ENCODE data around the gene TMEM119. TPM values are rescaled to one million over a fixed set of nuclear protein-coding genes. Genes with fewer than 3 reads are reported as not detected.
A peak's percentile ranks its signal among the peaks of the same experiment; 100 is the strongest.

TMEM119 gene
- not detected in 2 replicates for total RNA-seq (2022)
- percentile 12 among the genes with signal in this experiment for Bru-seq, nascent RNA
- percentile 22 among the genes with signal in this experiment for BruChase-seq, experiment 1, labeled RNA remaining after a 6-hour chase
- BruChase-seq, experiment 2, labeled RNA remaining after a 2-hour chase, result percentile 18 among the genes with signal in this experiment
- long read RNA-seq, result 0 reads

- Mint-ChIP-seq H3K9me3 (ENCODE audit: low read depth, unreplicated experiment) (no peaks in the 10 kb centered on the region), H3K27me3 (ENCODE audit: unreplicated experiment) (peaks cover 37% of the 10 kb centered on the region), H3K4me3 (ENCODE audit: low read depth, unreplicated experiment) (no peak within 1 kb of the TSS), H3K4me1 (ENCODE audit: low read depth, unreplicated experiment) (no peaks in the 10 kb centered on the region), H3K27ac (ENCODE audit: unreplicated experiment) (no peak within 1 kb of the TSS), H3K36me3 (ENCODE audit: insufficient read depth, unreplicated experiment) (no peaks in the 10 kb centered on the region)
- intact Hi-C loops (cut with micrococcal nuclease; ENCODE audit: unreplicated experiment), result no loop called here
- TF ChIP-seq CTCF (IDR thresholded peaks at IDR 0.05; ENCODE audit: unreplicated experiment), result no peak
- BruUV-seq (replicated peaks), result no TSS peak
- CTCF ChIA-PET, result interaction anchor here (0.7 kb wide), 1 partner anchor 198 kb away, joined by 3 read pairs; no protein-coding TSS in a partner anchor
- no peak for DNase-seq
Measured at GRCh38 chr12:108597559-108598471, at the start of gene TMEM119. TMEM119 (minus strand) TSS chr12:108598084; CDS start chr12:108592383, 5,701 bp downstream.

GRCh38 chr12:108646600-108647579 is 49.0 kb upstream of the TMEM119 start:
- intact Hi-C loops (cut with micrococcal nuclease; ENCODE audit: unreplicated experiment), result no loop called here
- DNase-seq, result no peak
- H3K36me3 Mint-ChIP-seq (ENCODE audit: insufficient read depth, unreplicated experiment), result peaks cover 71% of the 10 kb centered on the region
- BruUV-seq (replicated peaks), result no TSS peak
- CTCF ChIA-PET, result interaction anchor here (0.6 kb wide), 2 partner anchors 82 to 298 kb away, joined by 3 to 4 read pairs; no protein-coding TSS in a partner anchor
- H3K4me3 Mint-ChIP-seq (ENCODE audit: low read depth, unreplicated experiment), result no peak overlapping the region
- H3K4me1 Mint-ChIP-seq (ENCODE audit: low read depth, unreplicated experiment), result peaks cover 32% of the 10 kb centered on the region
- no peaks in the 10 kb centered on the region for H3K9me3 Mint-ChIP-seq (ENCODE audit: low read depth, unreplicated experiment)
- TF ChIP-seq CTCF (IDR thresholded peaks at IDR 0.05; ENCODE audit: unreplicated experiment), result no peak
- no peaks in the 10 kb centered on the region for H3K27me3 Mint-ChIP-seq (ENCODE audit: unreplicated experiment)
- H3K27ac Mint-ChIP-seq (ENCODE audit: unreplicated experiment), result peak overlapping the region; percentile 1

GRCh38 chr12:108645686-108646599 is 48.1 kb upstream of the TMEM119 start:
- TF ChIP-seq CTCF (IDR thresholded peaks at IDR 0.05; ENCODE audit: unreplicated experiment), result no peak
- intact Hi-C loops (cut with micrococcal nuclease; ENCODE audit: unreplicated experiment), result no loop called here
- Mint-ChIP-seq H3K9me3 (ENCODE audit: low read depth, unreplicated experiment) (no peaks in the 10 kb centered on the region), H3K27me3 (ENCODE audit: unreplicated experiment) (no peaks in the 10 kb centered on the region), H3K4me3 (ENCODE audit: low read depth, unreplicated experiment) (no peak overlapping the region), H3K4me1 (ENCODE audit: low read depth, unreplicated experiment) (peaks cover 37% of the 10 kb centered on the region), H3K36me3 (ENCODE audit: insufficient read depth, unreplicated experiment) (peaks cover 72% of the 10 kb centered on the region), H3K27ac (ENCODE audit: unreplicated experiment) (peak overlapping the region; percentile 1)
- BruUV-seq (replicated peaks), result no TSS peak
- DNase-seq, result no peak
- CTCF ChIA-PET, result interaction anchor here (0.7 kb wide), 1 partner anchor 1039 kb away, joined by 4 read pairs; no protein-coding TSS in a partner anchor

Measured in Calu3 (cell line).